ENCODE measurements around the gene LGR6.
A peak's percentile ranks its signal among the peaks of the same experiment; 100 is the strongest.

Gene LGR6

GRCh38 chr1:202264726-202265125, 71.1 kb downstream of the LGR6 start:
- H3K9me3 ChIP-seq (replicated peaks in 1 of 11): peaks cover 3 to 10% (median 5%) of the 10 kb centered on the region in 11 experiments; a peak in 10 of 22 replicates
- H4K20me1 ChIP-seq: no peaks in the 10 kb centered on the region; a peak in 1 of 22 replicates
- H3K27ac ChIP-seq: no peak overlapping the region
- peaks cover 0 to 12% (median 0%) of the 10 kb centered on the region in 11 experiments; a peak in 4 of 22 replicates for H3K36me3 ChIP-seq
- H3K4me3 ChIP-seq: no peak overlapping the region
- H3K9ac ChIP-seq: no peak overlapping the region
- peak overlapping the region in 5 of 11 experiments; percentile 1 to 30 (median 10); a peak in 7 of 22 replicates for H3K4me2 ChIP-seq
- no peaks in the 10 kb centered on the region for H3K27me3 ChIP-seq
- H3K4me1 ChIP-seq: peaks cover 0 to 26% (median 3%) of the 10 kb centered on the region in 10 experiments; a peak in 7 of 20 replicates
- TF ChIP-seq Cebpa-rat (IDR thresholded peaks at IDR 0.05): no peak

- Histone ChIP-seq H3K9ac (no peak overlapping the region), H3K27me3 (no peaks in the 10 kb centered on the region), H3K27ac (no peak overlapping the region), H3K36me3 (peaks cover 0 to 12% (median 0%) of the 10 kb centered on the region in 11 experiments; a peak in 4 of 22 replicates), H3K4me3 (no peak overlapping the region), H4K20me1 (no peaks in the 10 kb centered on the region; a peak in 1 of 22 replicates), H3K9me3 (replicated peaks in 1 of 11) (peaks cover 3 to 10% (median 5%) of the 10 kb centered on the region in 11 experiments; a peak in 10 of 22 replicates), H3K4me1 (peaks cover 0 to 36% (median 13%) of the 10 kb centered on the region in 10 experiments; a peak in 14 of 20 replicates), H3K4me2 (no peak overlapping the region)
- TF ChIP-seq Cebpa-rat (IDR thresholded peaks at IDR 0.05): no peak
These were observed 72.6 kb downstream of the LGR6 start for GRCh38 chr1:202266061-202266765.

- Histone ChIP-seq H4K20me1 (no peaks in the 10 kb centered on the region; a peak in 1 of 22 replicates), H3K9me3 (replicated peaks in 1 of 11) (peaks cover 0 to under 1% (median 0%) of the 10 kb centered on the region in 11 experiments; a peak in 2 of 22 replicates), H3K27me3 (no peaks in the 10 kb centered on the region), H3K4me2 (no peak overlapping the region; a peak in 2 of 22 replicates), H3K27ac (no peak overlapping the region), H3K9ac (no peak overlapping the region), H3K4me3 (no peak overlapping the region), H3K4me1 (peaks cover 0 to 50% (median 18%) of the 10 kb centered on the region in 10 experiments; a peak in 14 of 20 replicates), H3K36me3 (peaks cover 0 to 10% (median 0%) of the 10 kb centered on the region in 11 experiments; a peak in 4 of 22 replicates)
- no peak for TF ChIP-seq Cebpa-rat (IDR thresholded peaks at IDR 0.05)
These were observed 74.4 kb downstream of the LGR6 start for GRCh38 chr1:202268032-202268431.

- Histone ChIP-seq H3K27me3 (no peaks in the 10 kb centered on the region), H3K27ac (no peak overlapping the region), H3K36me3 (peaks cover 0 to 10% (median 0%) of the 10 kb centered on the region in 11 experiments; a peak in 4 of 22 replicates), H4K20me1 (no peaks in the 10 kb centered on the region; a peak in 1 of 22 replicates), H3K4me1 (peaks cover under 1 to 57% (median 25%) of the 10 kb centered on the region in 10 experiments; a peak in 19 of 20 replicates), H3K9me3 (replicated peaks in 1 of 11) (no peaks in the 10 kb centered on the region), H3K4me2 (0 out of 22 replicates have a peak overlapping the region, but pooled peaks of 1 of the 11 experiments have one; percentile 3), H3K9ac (no peak overlapping the region), H3K4me3 (no peak overlapping the region)
- TF ChIP-seq Cebpa-rat (IDR thresholded peaks at IDR 0.05): no peak
These were observed 75.2 kb downstream of the LGR6 start for GRCh38 chr1:202268817-202269216.

GRCh38 chr1:202270871-202271326, 77.3 kb downstream of the LGR6 start:
- H3K9me3 ChIP-seq (replicated peaks in 1 of 11): no peaks in the 10 kb centered on the region
- H3K27me3 ChIP-seq: no peaks in the 10 kb centered on the region
- H3K4me2 ChIP-seq: peak overlapping the region in 8 of 11 experiments; percentile 6 to 67 (median 31); a peak in 13 of 22 replicates
- H3K27ac ChIP-seq: no peak overlapping the region
- no peak overlapping the region for H3K9ac ChIP-seq
- H3K4me1 ChIP-seq: peaks cover 7 to 55% (median 32%) of the 10 kb centered on the region in 10 experiments
- no peak overlapping the region for H3K4me3 ChIP-seq
- H3K36me3 ChIP-seq: peaks cover 0 to 7% (median 2%) of the 10 kb centered on the region in 11 experiments; a peak in 10 of 22 replicates
- no peaks in the 10 kb centered on the region; a peak in 1 of 22 replicates for H4K20me1 ChIP-seq
- no peak for TF ChIP-seq Cebpa-rat (IDR thresholded peaks at IDR 0.05)

GRCh38 chr1:202272103-202272845, 78.7 kb downstream of the LGR6 start:
- Histone ChIP-seq H3K27ac (no peak overlapping the region), H3K4me2 (peak overlapping the region in 3 of 11 experiments; percentile 2 to 33 (median 29); a peak in 3 of 22 replicates), H3K9ac (no peak overlapping the region), H3K9me3 (replicated peaks in 1 of 11) (no peaks in the 10 kb centered on the region), H3K4me1 (peaks cover 7 to 55% (median 32%) of the 10 kb centered on the region in 10 experiments), H3K4me3 (no peak overlapping the region), H3K36me3 (peaks cover 0 to 14% (median 4%) of the 10 kb centered on the region in 11 experiments; a peak in 8 of 22 replicates), H4K20me1 (no peaks in the 10 kb centered on the region; a peak in 1 of 22 replicates), H3K27me3 (no peaks in the 10 kb centered on the region)
- TF ChIP-seq Cebpa-rat (IDR thresholded peaks at IDR 0.05): no peak

GRCh38 chr1:202274611-202275010, 81.0 kb downstream of the LGR6 start:
- no peaks in the 10 kb centered on the region for H4K20me1 ChIP-seq
- peak overlapping the region in 9 of 11 experiments; percentile 19 to 65 (median 53); a peak in 16 of 22 replicates for H3K4me2 ChIP-seq
- H3K9me3 ChIP-seq (replicated peaks in 1 of 11): no peaks in the 10 kb centered on the region
- H3K36me3 ChIP-seq: peaks cover 0 to 19% (median 4%) of the 10 kb centered on the region in 11 experiments; a peak in 10 of 22 replicates
- no peak overlapping the region for H3K4me3 ChIP-seq
- no peak for TF ChIP-seq Cebpa-rat (IDR thresholded peaks at IDR 0.05)
- H3K9ac ChIP-seq: no peak overlapping the region
- no peaks in the 10 kb centered on the region for H3K27me3 ChIP-seq
- peaks cover 7 to 45% (median 32%) of the 10 kb centered on the region in 10 experiments for H3K4me1 ChIP-seq
- H3K27ac ChIP-seq: no peak overlapping the region

- H3K27me3 ChIP-seq: no peaks in the 10 kb centered on the region
- no peak overlapping the region for H3K27ac ChIP-seq
- H3K9me3 ChIP-seq (replicated peaks in 1 of 11): no peaks in the 10 kb centered on the region
- no peak overlapping the region; a peak in 1 of 22 replicates for H3K4me2 ChIP-seq
- H4K20me1 ChIP-seq: no peaks in the 10 kb centered on the region
- H3K4me1 ChIP-seq: peaks cover 7 to 48% (median 32%) of the 10 kb centered on the region in 10 experiments
- no peak overlapping the region for H3K4me3 ChIP-seq
- peaks cover 0 to 22% (median 4%) of the 10 kb centered on the region in 11 experiments; a peak in 10 of 22 replicates for H3K36me3 ChIP-seq
- no peak overlapping the region for H3K9ac ChIP-seq
- no peak for TF ChIP-seq Cebpa-rat (IDR thresholded peaks at IDR 0.05)
These were observed 81.6 kb downstream of the LGR6 start for GRCh38 chr1:202275061-202275770.
